Keratinocyte (primary cell): ENCODE data around the gene GNAL. TPM values are rescaled to one million over a fixed set of nuclear protein-coding genes. Genes with fewer than 3 reads are reported as not detected.

Experiments used
- DNase-seq: peaks from one replicate; pipeline ENCODE4 v3.0.0-alpha.2; 2011; ENCODE audit warnings: low read depth, missing footprints, low spot score
- FAIRE-seq: peaks from 2 replicates; lab custom pipeline; 2011; peaks lifted over from hg19 to GRCh38; lab: Jason Lieb, UNC
- H2AFZ ChIP-seq: 2 replicates; pipeline ENCODE4 v1.6.0; 2012; ENCODE audit warnings: low read length, control low read depth, inconsistent platforms; ENCODE audit not compliant: control insufficient read depth
- H3K27ac ChIP-seq: 2 replicates; pipeline ENCODE4 v1.5.1; 2011; ENCODE audit warnings: low read length; ENCODE audit not compliant: control insufficient read depth, insufficient read depth
- H3K27me3 ChIP-seq: 3 replicates; pipeline ENCODE4 v1.6.0; 2011; ENCODE audit warnings: low read length; ENCODE audit not compliant: control insufficient read depth, insufficient read depth; ENCODE audit errors: extremely low read depth
- H3K36me3 ChIP-seq, 2 experiments: 2 replicates in 1 of 2; 3 replicates in 1 of 2; pipeline ENCODE4 v1.5.1; 2011; ENCODE audit warnings: low read length in 2 of 2, mild to moderate bottlenecking in 1 of 2; ENCODE audit not compliant: control insufficient read depth in 2 of 2, insufficient read depth in 2 of 2; ENCODE audit errors: extremely low read depth in 1 of 2
- H3K4me1 ChIP-seq: 3 replicates; pipeline ENCODE4 v1.5.1; 2011; ENCODE audit warnings: low read length; ENCODE audit not compliant: control insufficient read depth, insufficient read depth; ENCODE audit errors: extremely low read depth
- H3K4me2 ChIP-seq: 3 replicates; pipeline ENCODE4 v1.6.0; 2011; ENCODE audit warnings: low read depth, low read length; ENCODE audit not compliant: control insufficient read depth, insufficient read depth; ENCODE audit errors: extremely low read depth
- H3K4me3 ChIP-seq, 3 experiments: fragments of 200-600 bp in 1 of 3; sonication (generic) in 1 of 3; 2 replicates in 2 of 3; 3 replicates in 1 of 3; pipeline ENCODE4 v1.5.1; 2011 to 2016; ENCODE audit warnings: low read length in 3 of 3, mild to moderate bottlenecking in 3 of 3, control low read depth in 2 of 3, inconsistent platforms in 1 of 3, low read depth in 1 of 3, mixed read lengths in 1 of 3, mixed run types in 1 of 3, moderate library complexity in 1 of 3; ENCODE audit not compliant: control insufficient read depth in 2 of 3, insufficient read depth in 2 of 3; ENCODE audit errors: extremely low read depth in 1 of 3
- H3K79me2 ChIP-seq: 2 replicates; pipeline ENCODE4 v1.6.0; 2012; ENCODE audit warnings: low read length; ENCODE audit not compliant: control insufficient read depth, insufficient read depth
- H3K9ac ChIP-seq: 3 replicates; pipeline ENCODE4 v1.6.0; 2011; ENCODE audit warnings: low read length; ENCODE audit not compliant: control insufficient read depth, insufficient read depth; ENCODE audit errors: extremely low read depth
- H3K9me1 ChIP-seq: 3 replicates; pipeline ENCODE4 v1.6.0; 2011; ENCODE audit warnings: low read length; ENCODE audit not compliant: control insufficient read depth, insufficient read depth; ENCODE audit errors: extremely low read depth
- H3K9me3 ChIP-seq: 2 replicates; pipeline ENCODE4 v1.5.1; 2012; ENCODE audit warnings: low read depth, low read length; ENCODE audit not compliant: control insufficient read depth
- H4K20me1 ChIP-seq: 3 replicates; pipeline ENCODE4 v1.6.0; 2011; ENCODE audit warnings: low read length; ENCODE audit not compliant: control insufficient read depth, insufficient read depth; ENCODE audit errors: extremely low read depth
- EZH2 ChIP-seq: IDR thresholded peaks from one replicate; pipeline ENCODE4 v1.6.1; 2012; ENCODE audit warnings: inconsistent platforms, mild to moderate bottlenecking, low read length, moderate library complexity
- dilution Hi-C: fragments of 300-500 bp; cut with MboI; formaldehyde crosslinking; loops from one replicate; pipeline ENCODE4 v1.7.0; 2020; ENCODE audit warnings: low sequenced_read_pairs; ENCODE audit not compliant: extremely low pct_ligation_motif_present
- polyA plus RNA-seq, 5 experiments: library from polyadenylated mRNA; depleted of rRNA in 3 of 5; stranded (reverse) in 3 of 5; stranded (forward) in 1 of 5; unstranded in 1 of 5; fragments of >200 nt; gene quantifications; 1 replicate in 1 of 5; 2 replicates in 3 of 5; 3 replicates in 1 of 5; pipeline versions ENCODE4 v1.2.1 to v1.2.3, GENCODE V29; 2011 to 2012; ENCODE audit warnings: missing spikeins in 2 of 5, low read depth in 1 of 5, low replicate concordance in 1 of 5
- TF ChIP-seq, protein P1 (sequence below), 3 experiments: IDR thresholded peaks in 1 of 3; conservative IDR thresholded peaks in 1 of 3; optimal IDR thresholded peaks in 1 of 3; 2 replicates in 2 of 3; 3 replicates in 1 of 3; pipeline versions ENCODE3 to v1.5.1; 2011; ENCODE audit warnings: low read length in 3 of 3, mild to moderate bottlenecking in 3 of 3, moderate library complexity in 2 of 3, control low read depth in 1 of 3, inconsistent platforms in 1 of 3; ENCODE audit not compliant: insufficient read depth in 2 of 3; ENCODE audit errors: extremely low read depth in 1 of 3

GNAL gene
- polyA plus RNA-seq, 1 donor (not counting 4 experiments of a cell fraction or from before 2014, with no cell fraction given): 30.0 TPM

- no peak for DNase-seq
- Histone ChIP-seq H3K4me1 (no peaks in the 10 kb centered on the region), H3K27ac (no peak overlapping the region), H3K4me2 (no peak overlapping the region), H3K4me3 (no peak overlapping the region), H3K9ac (no peak overlapping the region), H4K20me1 (no peaks in the 10 kb centered on the region), H2AFZ (no peak overlapping the region), H3K79me2 (no peaks in the 10 kb centered on the region), H3K27me3 (no peaks in the 10 kb centered on the region), H3K36me3 (no peaks in the 10 kb centered on the region), H3K9me1 (no peaks in the 10 kb centered on the region), H3K9me3 (no peaks in the 10 kb centered on the region)
- no peak for TF ChIP-seq EZH2
- TF ChIP-seq, protein P1, sequence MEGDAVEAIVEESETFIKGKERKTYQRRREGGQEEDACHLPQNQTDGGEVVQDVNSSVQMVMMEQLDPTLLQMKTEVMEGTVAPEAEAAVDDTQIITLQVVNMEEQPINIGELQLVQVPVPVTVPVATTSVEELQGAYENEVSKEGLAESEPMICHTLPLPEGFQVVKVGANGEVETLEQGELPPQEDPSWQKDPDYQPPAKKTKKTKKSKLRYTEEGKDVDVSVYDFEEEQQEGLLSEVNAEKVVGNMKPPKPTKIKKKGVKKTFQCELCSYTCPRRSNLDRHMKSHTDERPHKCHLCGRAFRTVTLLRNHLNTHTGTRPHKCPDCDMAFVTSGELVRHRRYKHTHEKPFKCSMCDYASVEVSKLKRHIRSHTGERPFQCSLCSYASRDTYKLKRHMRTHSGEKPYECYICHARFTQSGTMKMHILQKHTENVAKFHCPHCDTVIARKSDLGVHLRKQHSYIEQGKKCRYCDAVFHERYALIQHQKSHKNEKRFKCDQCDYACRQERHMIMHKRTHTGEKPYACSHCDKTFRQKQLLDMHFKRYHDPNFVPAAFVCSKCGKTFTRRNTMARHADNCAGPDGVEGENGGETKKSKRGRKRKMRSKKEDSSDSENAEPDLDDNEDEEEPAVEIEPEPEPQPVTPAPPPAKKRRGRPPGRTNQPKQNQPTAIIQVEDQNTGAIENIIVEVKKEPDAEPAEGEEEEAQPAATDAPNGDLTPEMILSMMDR (optimal IDR thresholded peaks at IDR 0.05 in 1 of 3, IDR thresholded peaks at IDR 0.05 in 1 of 3, conservative IDR thresholded peaks at IDR 0.05 in 1 of 3; ENCODE audit: extremely low read depth in 1 of 3, insufficient read depth in 2 of 3, low read length in 3 of 3): no peak
- FAIRE-seq: no peak
- dilution Hi-C loops: no loop called here
Measured at GRCh38 chr18:11767935-11768334, 78.9 kb downstream of the GNAL start.

- H3K9me1 ChIP-seq: no peaks in the 10 kb centered on the region
- no peak overlapping the region for H3K27ac ChIP-seq
- H3K9ac ChIP-seq: no peak overlapping the region
- no peaks in the 10 kb centered on the region for H4K20me1 ChIP-seq
- TF ChIP-seq, protein P1 (optimal IDR thresholded peaks at IDR 0.05 in 1 of 3, IDR thresholded peaks at IDR 0.05 in 1 of 3, conservative IDR thresholded peaks at IDR 0.05 in 1 of 3; ENCODE audit: extremely low read depth in 1 of 3, insufficient read depth in 2 of 3, low read length in 3 of 3): no peak
- TF ChIP-seq EZH2: no peak
- H3K36me3 ChIP-seq: no peaks in the 10 kb centered on the region
- DNase-seq: no peak
- H3K9me3 ChIP-seq: no peaks in the 10 kb centered on the region
- H3K79me2 ChIP-seq: no peaks in the 10 kb centered on the region
- FAIRE-seq: no peak
- no peak overlapping the region for H3K4me2 ChIP-seq
- no peaks in the 10 kb centered on the region for H3K27me3 ChIP-seq
- dilution Hi-C loops: no loop called here
- H3K4me3 ChIP-seq: no peak overlapping the region
- H2AFZ ChIP-seq: no peak overlapping the region
- no peaks in the 10 kb centered on the region for H3K4me1 ChIP-seq
Measured at GRCh38 chr18:11775436-11776174, 86.5 kb downstream of the GNAL start.
